ENCODE data around the gene OR1S1. TPM values are rescaled to one million over a fixed set of nuclear protein-coding genes. Genes with fewer than 3 reads are reported as not detected.

Gene OR1S1
- total RNA-seq, 1 donor from 2014 or later = not detected

Other genes starting within 250 kb of the OR1S1 start
- not detected for gene OR9Q1, start 188.8 kb upstream of the OR1S1 start, total RNA-seq
- gene OR6Q1, start 181.8 kb upstream of the OR1S1 start, total RNA-seq = not detected
- not detected for gene OR9I1, start 87.2 kb upstream of the OR1S1 start, total RNA-seq
- gene OR9Q2, start 23.6 kb upstream of the OR1S1 start, total RNA-seq = not detected
- not detected for gene OR1S2, start 8.6 kb upstream of the OR1S1 start, total RNA-seq
- gene OR10Q1, start 16.2 kb downstream of the OR1S1 start, total RNA-seq = not detected
- gene OR10W1, start 55.5 kb downstream of the OR1S1 start, total RNA-seq = not detected
- not detected for gene OR5B17, start 146.3 kb downstream of the OR1S1 start, total RNA-seq
- not detected for gene OR5B3, start 194.2 kb downstream of the OR1S1 start, total RNA-seq
- not detected for gene OR5B2, start 215.4 kb downstream of the OR1S1 start, total RNA-seq
- gene OR5B12, start 229.5 kb downstream of the OR1S1 start, total RNA-seq = not detected